ENCODE data around the gene CD44.

- TF ChIP-seq POLR2A (IDR thresholded peaks at IDR 0.05) (no peak), CTCF (IDR thresholded peaks at IDR 0.05) (no peak)
These were observed 116.5 kb downstream of the CD44 start for GRCh38 chr11:35255514-35255913.

All from heart left ventricle (tissue), 13 donors.